ENCODE measurements around the gene PDIA4. TPM values are rescaled to one million over a fixed set of nuclear protein-coding genes. Genes with fewer than 3 reads are reported as not detected.
"Not testable (repeated sequence)": the region's sequence is repeated elsewhere in the genome, so short reads cannot be mapped to it uniquely, and the experiment has no call there.

Gene PDIA4
- total RNA-seq, 1 donor from 2014 or later: 266 TPM

DNA sequence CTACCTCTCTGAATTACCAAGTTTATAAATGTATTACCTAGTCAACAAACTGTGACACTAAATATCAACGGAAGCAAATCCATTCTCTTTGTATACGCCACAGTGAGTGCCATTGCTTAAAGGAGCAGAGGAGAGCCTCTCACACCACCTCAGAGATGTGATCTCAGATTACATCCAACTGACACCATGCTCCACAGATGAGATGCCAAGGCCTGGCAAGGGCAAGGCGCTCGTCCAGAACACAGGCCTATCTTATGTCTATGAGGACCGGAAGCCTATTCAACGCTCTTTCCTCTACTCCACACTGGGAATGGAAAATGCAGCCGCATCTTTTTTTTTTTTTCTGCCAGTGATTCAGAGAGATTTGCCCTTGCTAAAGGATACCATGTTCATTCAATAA lies 11.4 kb downstream of the PDIA4 start:
- peaks cover 40% of the 10 kb centered on the region for H3K36me3 Mint-ChIP-seq (ENCODE audit: low read depth, unreplicated experiment)
- TF ChIP-seq CTCF (IDR thresholded peaks at IDR 0.05; ENCODE audit: unreplicated experiment): no peak
- no peak overlapping the region for H3K27ac Mint-ChIP-seq (ENCODE audit: unreplicated experiment)
- H3K9me3 Mint-ChIP-seq (ENCODE audit: unreplicated experiment): no peaks in the 10 kb centered on the region
- H3K4me3 Mint-ChIP-seq (ENCODE audit: unreplicated experiment): no peak overlapping the region
- H3K4me1 Mint-ChIP-seq (ENCODE audit: unreplicated experiment): peaks cover 20% of the 10 kb centered on the region
- H3K27me3 Mint-ChIP-seq (ENCODE audit: unreplicated experiment): peaks cover 6% of the 10 kb centered on the region
- no peak for DNase-seq (ENCODE audit: low spot score)

DNA sequence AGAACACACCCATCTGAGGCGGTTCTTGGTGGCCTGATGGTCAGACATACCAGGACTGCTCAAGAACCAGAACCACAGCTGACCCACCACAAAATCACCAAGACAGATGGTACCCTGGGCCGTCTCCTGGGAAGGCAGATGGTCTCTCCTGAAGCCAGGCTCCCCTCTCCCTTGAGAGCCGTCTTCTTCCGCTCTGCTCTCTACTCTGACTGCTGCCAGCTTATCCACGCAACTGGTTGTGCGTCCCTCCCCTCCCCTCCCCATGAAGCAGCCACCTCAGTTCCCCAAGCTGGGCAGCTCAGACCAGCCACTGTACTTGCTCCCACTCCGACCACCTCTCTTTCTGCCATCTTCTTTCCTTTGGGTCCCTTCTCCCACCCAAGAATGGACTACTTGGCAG lies 14.0 kb downstream of the PDIA4 start:
- peak overlapping the region; percentile 55 for H3K27ac Mint-ChIP-seq (ENCODE audit: unreplicated experiment)
- peaks cover 6% of the 10 kb centered on the region for H3K27me3 Mint-ChIP-seq (ENCODE audit: unreplicated experiment)
- no peak for TF ChIP-seq CTCF (IDR thresholded peaks at IDR 0.05; ENCODE audit: unreplicated experiment)
- no peak for DNase-seq (ENCODE audit: low spot score)
- peaks cover 18% of the 10 kb centered on the region for H3K4me1 Mint-ChIP-seq (ENCODE audit: unreplicated experiment)
- peaks cover 37% of the 10 kb centered on the region for H3K36me3 Mint-ChIP-seq (ENCODE audit: low read depth, unreplicated experiment)
- peak overlapping the region; percentile 83 for H3K4me3 Mint-ChIP-seq (ENCODE audit: unreplicated experiment)
- H3K9me3 Mint-ChIP-seq (ENCODE audit: unreplicated experiment): no peaks in the 10 kb centered on the region

- Mint-ChIP-seq H3K27ac (ENCODE audit: unreplicated experiment) (peak overlapping the region; percentile 55), H3K36me3 (ENCODE audit: low read depth, unreplicated experiment) (peaks cover 37% of the 10 kb centered on the region), H3K4me1 (ENCODE audit: unreplicated experiment) (peaks cover 18% of the 10 kb centered on the region), H3K4me3 (ENCODE audit: unreplicated experiment) (peak overlapping the region; percentile 52), H3K9me3 (ENCODE audit: unreplicated experiment) (no peaks in the 10 kb centered on the region), H3K27me3 (ENCODE audit: unreplicated experiment) (peaks cover 6% of the 10 kb centered on the region)
- TF ChIP-seq CTCF (IDR thresholded peaks at IDR 0.05; ENCODE audit: unreplicated experiment): no peak
- no peak for DNase-seq (ENCODE audit: low spot score)
Measured at GRCh38 chr7:149013876-149014275, 14.4 kb downstream of the PDIA4 start.

- Mint-ChIP-seq H3K4me3 (ENCODE audit: unreplicated experiment) (peak overlapping the region; percentile 38), H3K36me3 (ENCODE audit: low read depth, unreplicated experiment) (peaks cover 37% of the 10 kb centered on the region), H3K4me1 (ENCODE audit: unreplicated experiment) (peaks cover 18% of the 10 kb centered on the region)
- H3K27ac Mint-ChIP-seq (ENCODE audit: unreplicated experiment); H3K27me3 Mint-ChIP-seq (ENCODE audit: unreplicated experiment); H3K9me3 Mint-ChIP-seq (ENCODE audit: unreplicated experiment); DNase-seq (ENCODE audit: low spot score): not testable (repeated sequence)
Measured at GRCh38 chr7:149012730-149013129, 15.6 kb downstream of the PDIA4 start.

GRCh38 chr7:149011491-149011890 lies 16.8 kb downstream of the PDIA4 start:
- no peak for DNase-seq (ENCODE audit: low spot score)
- no peak for TF ChIP-seq CTCF (IDR thresholded peaks at IDR 0.05; ENCODE audit: unreplicated experiment)
- Mint-ChIP-seq H3K4me3 (ENCODE audit: unreplicated experiment) (no peak overlapping the region), H3K9me3 (ENCODE audit: unreplicated experiment) (no peaks in the 10 kb centered on the region), H3K27ac (ENCODE audit: unreplicated experiment) (no peak overlapping the region), H3K36me3 (ENCODE audit: low read depth, unreplicated experiment) (peaks cover 43% of the 10 kb centered on the region), H3K27me3 (ENCODE audit: unreplicated experiment) (peaks cover 6% of the 10 kb centered on the region), H3K4me1 (ENCODE audit: unreplicated experiment) (peaks cover 18% of the 10 kb centered on the region)

DNA sequence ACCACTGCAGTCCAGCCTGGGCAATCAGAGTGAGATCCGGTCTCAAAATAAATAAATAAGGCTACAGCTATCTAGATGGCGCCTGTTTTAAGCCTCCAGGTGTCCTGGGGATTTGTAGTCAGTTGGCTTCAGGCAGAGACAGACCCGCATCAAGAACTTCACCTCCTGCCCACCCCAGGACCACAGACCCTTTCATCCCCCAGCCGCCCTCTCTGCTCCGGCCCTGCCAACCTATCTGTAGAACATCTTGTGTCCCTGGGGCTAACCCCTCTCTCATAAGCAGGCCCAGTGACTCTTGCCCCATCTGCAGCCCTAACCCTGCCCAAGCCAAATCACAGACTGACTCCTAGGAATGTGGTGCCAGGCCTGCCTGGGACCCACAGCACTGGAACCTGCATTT lies 17.9 kb downstream of the PDIA4 start:
- Mint-ChIP-seq H3K36me3 (ENCODE audit: low read depth, unreplicated experiment) (peaks cover 43% of the 10 kb centered on the region), H3K4me3 (ENCODE audit: unreplicated experiment) (no peak overlapping the region), H3K4me1 (ENCODE audit: unreplicated experiment) (peaks cover 18% of the 10 kb centered on the region), H3K27ac (ENCODE audit: unreplicated experiment) (no peak overlapping the region), H3K27me3 (ENCODE audit: unreplicated experiment) (peaks cover 6% of the 10 kb centered on the region), H3K9me3 (ENCODE audit: unreplicated experiment) (no peaks in the 10 kb centered on the region)
- no peak for TF ChIP-seq CTCF (IDR thresholded peaks at IDR 0.05; ENCODE audit: unreplicated experiment)
- no peak for DNase-seq (ENCODE audit: low spot score)
